Thyroid gland (tissue), 4 donors: Measurements from ENCODE around the gene ZNF778. TPM values are rescaled to one million over a fixed set of nuclear protein-coding genes. Genes with fewer than 3 reads are reported as not detected.

ENCODE experiments used
- DNase-seq, 2 donors: peaks; one replicate each; pipeline ENCODE4 v3.0.0-alpha.2; 2019
- H3K27ac ChIP-seq, 3 donors: fragments of 200-600 bp; sonication (generic); 1 replicate in 2 of 3; 2 replicates in 1 of 3; pipeline ENCODE4 v1.5.1; 2016 to 2019; ENCODE audit warnings: mild to moderate bottlenecking in 1 of 3, moderate library complexity in 1 of 3
- H3K27me3 ChIP-seq: fragments of 200-600 bp; sonication (generic); one replicate; pipeline ENCODE4 v1.5.1; 2019
- H3K36me3 ChIP-seq, 2 donors: fragments of 200-600 bp; sonication (generic); one replicate each; pipeline ENCODE4 v1.5.1; 2016 to 2019
- H3K4me1 ChIP-seq, 2 donors: fragments of 200-600 bp; sonication (generic); one replicate each; pipeline ENCODE4 v1.5.1; 2017 to 2019
- H3K4me3 ChIP-seq, 3 donors: fragments of 200-600 bp; sonication (generic); replicated peaks in 1 of 3; 1 replicate in 2 of 3; 2 replicates in 1 of 3; pipeline ENCODE4 v1.5.1; 2016; ENCODE audit warnings: mild to moderate bottlenecking in 1 of 3
- H3K9me3 ChIP-seq: fragments of 200-600 bp; sonication (generic); one replicate; pipeline ENCODE4 v1.5.1; 2017
- CTCF ChIP-seq, 6 experiments: fragments of 200-600 bp in 3 of 6; fragments of 450-650 bp in 3 of 6; sonication (generic) in 3 of 6; IDR thresholded peaks; one replicate each; pipeline ENCODE4 v1.5.1; 2016 to 2019; ENCODE audit warnings: antibody characterized with exemption in 6 of 6, mild to moderate bottlenecking in 2 of 6, inconsistent platforms in 1 of 6, moderate library complexity in 1 of 6
- POLR2A ChIP-seq, 2 donors: fragments of 450-650 bp; IDR thresholded peaks; one replicate each; pipeline ENCODE4 v1.6.1; 2017; ENCODE audit warnings: antibody characterized with exemption in 2 of 2, mild to moderate bottlenecking in 2 of 2, moderate library complexity in 1 of 2
- WGBS, 2 donors: methylation state at CpG; one replicate each; pipeline ENCODE4 v1.1.5; 2017; 5-methylcytosine and 5-hydroxymethylcytosine counted together
- intact Hi-C: fragments of 100-400 bp; cut with DNase I; formaldehyde crosslinking; loops from one replicate; pipeline ENCODE4 v1.15.1; 2023
- total RNA-seq, 4 donors: library from RNA; depleted of rRNA; stranded (reverse); fragments of >200 nt; gene quantifications; one replicate each; pipeline ENCODE4 v1.2.3, GENCODE V29; 2016

The ZNF778 gene
- total RNA-seq, 4 donors from 2014 or later, result 17.5 to 36.4 (median 30.9) TPM

- Histone ChIP-seq H3K9me3 (no peaks in the 10 kb centered on the region), H3K36me3 (no peaks in the 10 kb centered on the region), H3K4me3 (no peak overlapping the region), H3K27me3 (no peaks in the 10 kb centered on the region), H3K27ac (no peak overlapping the region), H3K4me1 (peaks cover 8 to 10% of the 10 kb centered on the region in 2 donors)
- TF ChIP-seq CTCF (IDR thresholded peaks at IDR 0.05), result no peak
- TF ChIP-seq POLR2A (IDR thresholded peaks at IDR 0.05), result no peak
- intact Hi-C loops, result no loop called here
- DNase-seq, result no peak
- WGBS, 2 donors, result 45 to 78% methylated on average over 13 to 14 of the region's 38 CpGs
Observed at GRCh38 chr16:89193576-89194293, 23.8 kb upstream of the ZNF778 start.

GRCh38 chr16:89194340-89195311, 22.9 kb upstream of the ZNF778 start:
- WGBS, 2 donors, result 84 to 90% methylated on average over 21 to 39 of the region's 45 CpGs
- Histone ChIP-seq H3K27me3 (no peaks in the 10 kb centered on the region), H3K27ac (no peak overlapping the region), H3K4me3 (no peak overlapping the region), H3K4me1 (peaks cover 8 to 10% of the 10 kb centered on the region in 2 donors), H3K36me3 (no peaks in the 10 kb centered on the region), H3K9me3 (no peaks in the 10 kb centered on the region)
- intact Hi-C loops, result no loop called here
- no peak for DNase-seq
- TF ChIP-seq CTCF (IDR thresholded peaks at IDR 0.05) (no peak), POLR2A (IDR thresholded peaks at IDR 0.05) (no peak)

- H3K27ac ChIP-seq, result no peak overlapping the region
- H3K4me3 ChIP-seq, result no peak overlapping the region
- no peaks in the 10 kb centered on the region for H3K36me3 ChIP-seq
- intact Hi-C loops, result no loop called here
- no peaks in the 10 kb centered on the region for H3K9me3 ChIP-seq
- WGBS, 2 donors, result 68 to 95% methylated on average over 4 to 8 of the region's 21 CpGs
- TF ChIP-seq POLR2A (IDR thresholded peaks at IDR 0.05), result no peak
- TF ChIP-seq CTCF (IDR thresholded peaks at IDR 0.05), result no peak
- no peak for DNase-seq
- no peaks in the 10 kb centered on the region for H3K27me3 ChIP-seq
- peaks cover 8 to 10% of the 10 kb centered on the region in 2 donors for H3K4me1 ChIP-seq
Observed at GRCh38 chr16:89195521-89196171, 21.9 kb upstream of the ZNF778 start.

GRCh38 chr16:89197033-89197632, 20.4 kb upstream of the ZNF778 start:
- H3K4me1 ChIP-seq, result peaks cover 2 to 6% of the 10 kb centered on the region in 2 donors
- no peak overlapping the region for H3K27ac ChIP-seq
- no peaks in the 10 kb centered on the region for H3K9me3 ChIP-seq
- no peak overlapping the region for H3K4me3 ChIP-seq
- TF ChIP-seq CTCF (IDR thresholded peaks at IDR 0.05) (no peak), POLR2A (IDR thresholded peaks at IDR 0.05) (no peak)
- no peaks in the 10 kb centered on the region for H3K36me3 ChIP-seq
- DNase-seq, result no peak
- no peaks in the 10 kb centered on the region for H3K27me3 ChIP-seq
- intact Hi-C loops, result no loop called here
- 82 to 87% methylated on average over 8 to 13 of the region's 13 CpGs for WGBS, 2 donors
